Activated T-cell treated with anti-CD3 and anti-CD28 coated beads for 4 hours (primary cell): ENCODE measurements around the gene CCDC61.

Source experiments
- DNase-seq: peaks from one replicate; pipeline ENCODE4 v3.0.0-alpha.2; 2020

CCDC61 gene

GRCh38 chr19:45994998-45995714 lies at the start of gene CCDC61:
Gene CCDC61, plus strand, starts transcription at chr19:45995467. Its CDS starts 7,552 bp downstream, at chr19:46003019.
- DNase-seq = peak; percentile 96

- no peak for DNase-seq
Measured at GRCh38 chr19:45947926-45948325, 47.3 kb upstream of the CCDC61 start.

- DNase-seq = no peak
Measured at GRCh38 chr19:45952341-45952685, 43.0 kb upstream of the CCDC61 start.

GRCh38 chr19:45952686-45953505 lies 42.4 kb upstream of the CCDC61 start:
- DNase-seq = no peak

- DNase-seq = no peak
Measured at GRCh38 chr19:45953676-45954075, 41.6 kb upstream of the CCDC61 start.

- DNase-seq = no peak
Measured at GRCh38 chr19:45954156-45954555, 41.1 kb upstream of the CCDC61 start.

- no peak for DNase-seq
Measured at GRCh38 chr19:45955905-45956608, 39.2 kb upstream of the CCDC61 start.

- DNase-seq = no peak
Measured at GRCh38 chr19:45958320-45958719, 36.9 kb upstream of the CCDC61 start.

GRCh38 chr19:45958769-45959516 lies 36.3 kb upstream of the CCDC61 start:
- DNase-seq = no peak

- DNase-seq = no peak
Measured at GRCh38 chr19:45959517-45960025, 35.7 kb upstream of the CCDC61 start.

- no peak for DNase-seq
Measured at GRCh38 chr19:45960595-45961235, 34.6 kb upstream of the CCDC61 start.

- DNase-seq = no peak
Measured at GRCh38 chr19:45962021-45962420, 33.2 kb upstream of the CCDC61 start.

GRCh38 chr19:45967246-45967645 lies 28.0 kb upstream of the CCDC61 start:
- no peak for DNase-seq

GRCh38 chr19:45968626-45969025 lies 26.6 kb upstream of the CCDC61 start:
- no peak for DNase-seq

- no peak for DNase-seq
Measured at GRCh38 chr19:45969676-45970075, 25.6 kb upstream of the CCDC61 start.

GRCh38 chr19:45971260-45971902 lies 23.9 kb upstream of the CCDC61 start:
- no peak for DNase-seq

- peak; percentile 48 for DNase-seq
Measured at GRCh38 chr19:45972081-45972946, 23.0 kb upstream of the CCDC61 start.

GRCh38 chr19:45972947-45973540 lies 22.2 kb upstream of the CCDC61 start:
- no peak for DNase-seq

- DNase-seq = no peak
Measured at GRCh38 chr19:45973553-45974338, 21.5 kb upstream of the CCDC61 start, which contains the start of gene NOVA2. Gene NOVA2, minus strand, starts transcription at chr19:45973865. Its CDS starts 514 bp downstream, at chr19:45973351.
